Measurements from ENCODE around the gene ADARB2.
A peak's percentile ranks its signal among the peaks of the same experiment; 100 is the strongest.

The ADARB2 gene

DNA sequence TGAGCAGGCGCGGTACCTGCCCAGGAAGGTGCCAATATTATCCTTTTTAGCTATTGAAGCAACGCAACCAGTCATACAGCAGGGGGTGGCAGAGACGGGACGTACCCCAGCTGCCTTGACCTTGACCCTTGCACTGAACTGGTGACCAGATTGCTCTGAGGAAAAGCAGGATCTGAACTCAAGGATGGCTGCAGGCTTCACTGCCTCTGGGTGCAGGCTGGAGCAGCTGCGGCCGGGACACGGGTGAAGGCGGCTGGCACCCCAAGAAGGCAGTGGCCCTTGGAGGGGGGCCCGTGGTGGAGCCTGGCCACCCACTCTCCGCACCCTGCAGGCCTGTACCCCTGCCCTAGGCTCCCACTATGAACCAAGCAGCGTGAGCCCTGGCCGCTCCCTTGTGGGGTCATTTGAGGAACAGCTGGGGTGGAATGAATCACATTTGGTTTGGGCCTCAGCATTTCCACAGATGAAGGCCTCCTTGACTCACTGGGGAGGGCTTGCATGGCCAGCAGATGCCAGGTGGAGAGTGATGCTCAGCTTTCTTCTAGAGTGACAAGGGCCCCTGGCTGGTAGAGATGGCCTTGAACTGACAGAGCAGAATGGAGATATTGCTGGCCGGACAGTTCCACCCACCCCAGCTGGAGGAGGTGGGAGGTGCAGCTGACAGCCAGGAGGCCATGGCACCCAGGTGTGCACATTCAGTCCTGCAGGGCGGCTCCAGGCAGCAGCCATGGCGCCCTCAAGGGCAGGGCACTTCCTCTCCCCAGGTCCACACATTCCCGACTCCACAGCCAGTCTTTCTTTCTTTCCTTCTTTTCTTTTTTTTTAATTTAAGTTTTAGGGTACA, 462.4 kb downstream of the ADARB2 start:
- no peak overlapping the region for H3K27ac ChIP-seq
- no peak overlapping the region for H3K4me3 ChIP-seq
- H4K20me1 ChIP-seq, result no peaks in the 10 kb centered on the region
- H3K4me1 ChIP-seq, result peaks cover 23% of the 10 kb centered on the region
- H3K4me2 ChIP-seq, result no peak overlapping the region
- TF ChIP-seq Cebpa-rat (IDR thresholded peaks at IDR 0.05), result no peak
- no peaks in the 10 kb centered on the region for H3K27me3 ChIP-seq
- no peak overlapping the region for H3K9ac ChIP-seq
- no peaks in the 10 kb centered on the region for H3K9me3 ChIP-seq
- no peaks in the 10 kb centered on the region for H3K36me3 ChIP-seq

DNA sequence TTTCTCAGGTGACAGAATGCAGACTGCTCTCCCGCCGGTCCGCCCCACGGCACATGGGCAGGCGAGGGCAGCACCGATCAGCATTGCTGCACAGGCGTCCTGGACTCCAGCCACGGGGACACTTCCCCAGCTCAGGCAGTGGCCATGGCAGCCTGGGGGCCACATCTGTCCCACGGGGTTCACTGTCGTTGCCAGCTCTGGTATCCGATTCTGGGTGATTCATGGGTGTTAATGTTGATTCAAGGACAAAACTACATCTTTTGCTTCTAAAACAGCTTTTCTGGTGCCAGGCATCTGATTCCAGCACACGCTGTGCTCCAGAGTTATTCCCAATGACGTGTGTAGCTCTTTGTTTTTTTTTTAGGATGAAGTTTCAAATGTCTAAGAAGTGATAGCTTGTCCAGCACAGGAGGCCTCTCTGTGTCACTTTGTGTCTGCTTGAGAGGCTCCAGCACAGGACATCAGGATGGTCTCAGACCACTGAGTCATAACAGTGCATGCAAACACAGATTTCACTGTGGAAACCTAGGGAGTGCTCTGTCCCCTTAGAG, 463.1 kb downstream of the ADARB2 start:
- no peak for TF ChIP-seq Cebpa-rat (IDR thresholded peaks at IDR 0.05)
- Histone ChIP-seq H3K27ac (no peak overlapping the region), H3K4me2 (no peak overlapping the region), H3K27me3 (no peaks in the 10 kb centered on the region), H4K20me1 (no peaks in the 10 kb centered on the region), H3K4me1 (peaks cover 21% of the 10 kb centered on the region), H3K9ac (no peak overlapping the region), H3K9me3 (no peaks in the 10 kb centered on the region), H3K4me3 (no peak overlapping the region), H3K36me3 (no peaks in the 10 kb centered on the region)

DNA sequence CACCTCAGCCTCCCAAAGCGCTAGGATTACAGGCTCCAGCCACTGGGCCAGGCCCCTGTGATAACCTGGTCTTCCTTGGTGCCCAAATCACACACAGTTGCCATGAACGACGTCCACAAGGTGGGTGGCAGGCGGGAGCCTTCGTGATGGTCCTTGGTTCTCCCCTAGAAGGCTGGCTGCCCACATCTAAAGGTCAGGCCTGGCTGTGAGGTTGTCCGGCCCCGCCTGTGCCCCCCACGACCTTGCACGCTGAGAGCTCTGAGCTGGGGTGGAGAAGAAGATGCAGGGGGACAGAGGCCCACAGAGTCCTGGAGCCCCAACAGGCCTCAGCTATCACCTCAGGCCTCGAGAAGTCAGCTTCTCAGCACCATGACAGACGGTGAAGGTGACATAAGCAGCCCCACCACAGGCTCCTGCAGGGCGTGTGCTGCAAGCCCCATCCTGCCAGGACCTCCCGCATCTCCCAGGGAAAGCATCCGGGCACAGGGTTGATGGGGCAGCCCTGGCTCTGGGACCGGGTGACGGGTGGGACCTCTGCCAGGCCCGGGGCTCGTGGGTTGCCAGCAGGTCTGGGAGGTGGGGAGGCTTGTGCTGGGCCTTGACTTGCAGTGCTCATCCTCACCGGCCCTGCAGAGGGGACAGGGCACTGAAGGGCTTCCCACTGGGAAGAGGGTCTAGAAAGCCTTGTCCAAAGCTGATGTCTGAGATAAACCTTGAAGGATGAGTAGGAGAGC, 463.8 kb downstream of the ADARB2 start:
- Histone ChIP-seq H3K4me3 (no peak overlapping the region), H3K27ac (no peak overlapping the region), H3K27me3 (no peaks in the 10 kb centered on the region), H3K4me2 (no peak overlapping the region), H3K4me1 (peaks cover 15% of the 10 kb centered on the region), H3K36me3 (no peaks in the 10 kb centered on the region), H3K9me3 (no peaks in the 10 kb centered on the region), H3K9ac (no peak overlapping the region), H4K20me1 (no peaks in the 10 kb centered on the region)
- TF ChIP-seq Cebpa-rat (IDR thresholded peaks at IDR 0.05), result no peak

DNA sequence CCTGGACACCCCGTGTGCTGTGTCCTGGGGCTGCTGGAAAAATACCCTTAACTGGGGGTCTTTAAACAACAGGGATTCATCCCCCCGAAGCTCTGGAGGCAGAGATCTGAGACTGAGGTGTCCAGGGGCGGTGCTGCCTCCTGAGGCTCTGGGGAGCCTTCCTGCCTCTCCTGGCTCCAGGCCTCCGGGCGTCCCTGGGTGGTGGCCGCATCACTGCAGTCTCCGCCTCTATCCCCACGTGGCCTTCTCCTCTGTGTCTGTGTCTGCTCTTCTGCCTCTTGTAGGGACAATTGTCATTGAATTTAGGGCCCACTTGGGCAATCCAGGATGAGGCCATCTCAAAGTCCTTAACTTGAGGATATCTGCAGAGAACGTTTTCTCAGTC, 464.6 kb downstream of the ADARB2 start:
- Histone ChIP-seq H3K9ac (no peak overlapping the region), H3K36me3 (no peaks in the 10 kb centered on the region), H3K9me3 (no peaks in the 10 kb centered on the region), H3K4me3 (no peak overlapping the region), H4K20me1 (no peaks in the 10 kb centered on the region), H3K4me1 (peaks cover 7% of the 10 kb centered on the region; the same call in 1 of the 2 replicates), H3K27ac (no peak overlapping the region), H3K27me3 (no peaks in the 10 kb centered on the region), H3K4me2 (no peak overlapping the region)
- TF ChIP-seq Cebpa-rat (IDR thresholded peaks at IDR 0.05), result no peak

DNA sequence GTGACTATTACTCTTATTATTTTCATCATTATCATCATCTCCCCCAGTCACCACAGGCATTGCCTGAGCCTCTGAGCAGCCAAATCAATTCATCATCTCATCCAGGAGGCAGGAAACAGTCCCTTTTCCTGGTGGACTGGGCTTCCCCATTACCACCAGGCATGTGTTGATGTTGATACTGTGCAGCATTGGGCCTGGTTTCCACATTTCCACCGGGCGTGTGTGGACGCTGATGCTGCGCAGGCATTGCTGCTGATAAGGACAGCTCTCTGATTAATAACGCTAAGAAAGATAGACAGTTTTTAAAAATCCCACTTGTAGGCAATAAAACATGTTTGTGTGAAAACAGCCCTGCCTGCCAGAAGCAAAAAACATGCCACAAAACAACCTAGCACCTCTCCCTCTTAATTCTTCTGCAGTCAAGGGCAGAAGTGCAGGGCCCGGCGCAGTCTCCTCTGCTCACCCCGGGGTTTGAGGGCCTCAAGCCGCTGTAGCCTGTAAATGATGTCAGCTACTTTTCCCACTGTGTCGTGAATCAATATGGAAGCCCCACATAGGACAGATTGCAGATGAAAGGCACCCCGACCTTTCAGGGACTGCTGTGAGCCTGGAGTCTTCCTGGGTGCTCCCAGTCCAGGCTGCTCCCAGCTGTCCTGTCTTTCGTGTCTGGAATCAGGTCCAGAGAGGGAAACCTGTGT, 465.1 kb downstream of the ADARB2 start:
- no peaks in the 10 kb centered on the region for H3K9me3 ChIP-seq
- TF ChIP-seq Cebpa-rat (IDR thresholded peaks at IDR 0.05), result no peak
- H3K4me3 ChIP-seq, result no peak overlapping the region
- no peaks in the 10 kb centered on the region for H4K20me1 ChIP-seq
- peaks cover 5% of the 10 kb centered on the region; the same call in 1 of the 2 replicates for H3K4me1 ChIP-seq
- H3K27ac ChIP-seq, result no peak overlapping the region
- no peak overlapping the region for H3K9ac ChIP-seq
- no peak overlapping the region for H3K4me2 ChIP-seq
- no peaks in the 10 kb centered on the region for H3K36me3 ChIP-seq
- no peaks in the 10 kb centered on the region for H3K27me3 ChIP-seq

DNA sequence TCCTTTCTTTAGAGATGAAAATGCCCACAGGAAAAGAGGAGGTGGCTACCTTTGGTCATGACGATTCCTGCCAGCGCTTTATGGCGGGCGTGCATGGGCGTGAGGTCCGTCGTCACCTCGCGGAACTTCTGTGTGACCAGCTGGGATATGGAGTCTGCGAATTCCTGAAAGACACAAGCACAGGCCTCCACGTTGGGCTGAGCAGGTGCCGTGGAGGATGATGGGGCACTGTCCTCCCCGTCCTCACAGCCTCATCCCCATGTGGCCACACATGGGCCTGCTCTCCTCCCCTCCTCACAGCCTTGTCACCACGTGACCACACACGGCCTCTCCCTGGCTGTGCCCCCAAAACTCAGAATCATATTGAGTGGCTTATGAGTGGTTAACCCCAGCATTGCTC, 466.4 kb downstream of the ADARB2 start:
- Histone ChIP-seq H4K20me1 (no peaks in the 10 kb centered on the region), H3K27ac (no peak overlapping the region), H3K27me3 (no peaks in the 10 kb centered on the region), H3K9me3 (no peaks in the 10 kb centered on the region), H3K36me3 (no peaks in the 10 kb centered on the region), H3K9ac (no peak overlapping the region), H3K4me3 (no peak overlapping the region), H3K4me2 (no peak overlapping the region), H3K4me1 (peaks cover 5% of the 10 kb centered on the region; the same call in 1 of the 2 replicates)
- no peak for TF ChIP-seq Cebpa-rat (IDR thresholded peaks at IDR 0.05)

DNA sequence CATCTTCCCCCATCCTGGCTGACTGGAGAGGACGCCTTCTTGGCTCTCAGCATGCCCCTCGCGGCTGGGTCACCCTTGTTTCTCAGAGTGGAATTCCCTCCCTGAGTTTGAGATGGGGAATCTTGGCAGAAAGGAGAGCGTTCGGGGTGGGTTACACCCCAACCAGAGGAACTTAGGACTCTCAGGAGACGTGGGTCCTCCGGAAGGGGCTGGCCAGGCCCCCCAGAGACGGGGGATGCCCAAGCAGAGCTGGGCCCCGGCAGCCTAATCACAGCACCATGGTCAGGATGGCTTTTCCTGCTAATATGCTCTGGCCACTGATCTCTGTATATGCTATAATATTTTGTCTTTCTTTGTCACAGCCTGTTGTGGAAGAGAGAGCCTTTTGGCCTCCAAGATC, 466.8 kb downstream of the ADARB2 start:
- Histone ChIP-seq H3K4me1 (peaks cover 5% of the 10 kb centered on the region; the same call in 1 of the 2 replicates), H3K9me3 (no peaks in the 10 kb centered on the region), H3K4me2 (no peak overlapping the region), H3K9ac (no peak overlapping the region), H3K36me3 (no peaks in the 10 kb centered on the region), H3K27ac (no peak overlapping the region), H3K27me3 (no peaks in the 10 kb centered on the region), H3K4me3 (no peak overlapping the region), H4K20me1 (no peaks in the 10 kb centered on the region)
- TF ChIP-seq Cebpa-rat (IDR thresholded peaks at IDR 0.05), result no peak

DNA sequence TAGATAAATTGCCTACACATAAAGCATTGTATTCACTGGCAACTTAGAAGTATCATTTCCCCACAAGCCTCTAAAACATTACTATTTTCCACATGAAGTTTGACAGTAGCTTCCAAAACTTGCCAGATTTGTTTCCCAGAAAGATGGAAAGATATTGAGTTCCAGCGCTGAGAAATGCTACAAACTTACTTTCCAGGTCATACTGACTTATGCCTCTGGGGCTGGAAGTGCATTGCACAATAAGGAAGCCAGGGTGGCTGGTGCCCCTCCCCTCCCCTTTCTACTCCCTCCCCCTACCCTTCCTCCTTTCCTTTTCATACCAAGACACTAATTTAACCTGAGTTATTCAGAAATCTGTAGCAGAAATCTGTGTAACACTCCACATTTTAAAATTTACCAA, 468.5 kb downstream of the ADARB2 start:
- Histone ChIP-seq H3K27me3 (no peaks in the 10 kb centered on the region), H4K20me1 (no peaks in the 10 kb centered on the region), H3K36me3 (no peaks in the 10 kb centered on the region), H3K4me3 (no peak overlapping the region), H3K4me1 (no peaks in the 10 kb centered on the region), H3K9ac (no peak overlapping the region), H3K4me2 (no peak overlapping the region), H3K9me3 (no peaks in the 10 kb centered on the region), H3K27ac (no peak overlapping the region)
- TF ChIP-seq Cebpa-rat (IDR thresholded peaks at IDR 0.05), result peak; percentile 85

DNA sequence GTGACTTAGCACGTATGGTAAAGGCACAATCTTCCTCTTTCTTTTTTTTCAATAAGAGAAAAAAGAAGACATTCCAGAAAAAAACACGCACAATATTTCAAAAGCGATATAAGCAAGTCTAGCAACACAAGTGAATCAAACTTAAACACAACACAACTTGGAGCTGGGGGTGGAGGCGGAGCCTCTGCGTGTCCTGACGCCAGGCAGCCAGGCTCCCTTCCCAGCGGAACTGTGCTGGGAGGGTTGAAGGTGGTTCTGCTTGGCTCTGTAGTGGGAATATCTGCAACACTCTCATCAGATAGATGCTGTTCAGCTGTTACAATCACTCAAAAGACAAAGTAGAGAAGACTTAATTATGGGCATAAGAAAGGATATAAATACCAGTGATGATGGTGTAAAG, 469.8 kb downstream of the ADARB2 start:
- H3K36me3 ChIP-seq, result no peaks in the 10 kb centered on the region
- no peak for TF ChIP-seq Cebpa-rat (IDR thresholded peaks at IDR 0.05)

More for the DNA sequence above, 469.8 kb downstream of the ADARB2 start:
- no peaks in the 10 kb centered on the region for H3K27me3 ChIP-seq
- H3K27ac ChIP-seq, result no peak overlapping the region
- H3K4me3 ChIP-seq, result no peak overlapping the region
- H3K9me3 ChIP-seq, result no peaks in the 10 kb centered on the region
- H3K4me2 ChIP-seq, result no peak overlapping the region
- no peak overlapping the region for H3K9ac ChIP-seq
- H3K4me1 ChIP-seq, result no peaks in the 10 kb centered on the region
- no peaks in the 10 kb centered on the region for H4K20me1 ChIP-seq

Measured in BLaER1 (cell line).